ENCODE data around the gene EPHB1.
"Not testable (repeated sequence)": the region's sequence is repeated elsewhere in the genome, so short reads cannot be mapped to it uniquely, and the experiment has no call there.

The EPHB1 gene

GRCh38 chr3:134970895-134971294 lies 175.8 kb downstream of the EPHB1 start:
- no peak for DNase-seq

- DNase-seq = no peak
Measured at GRCh38 chr3:134971306-134971705, 176.2 kb downstream of the EPHB1 start.

- not testable (repeated sequence) for DNase-seq
Measured at GRCh38 chr3:134971907-134972306, 176.8 kb downstream of the EPHB1 start.

- no peak for DNase-seq
Measured at GRCh38 chr3:134972836-134973455, 177.9 kb downstream of the EPHB1 start.

- no peak for DNase-seq
Measured at GRCh38 chr3:134974624-134975023, 179.6 kb downstream of the EPHB1 start.

- DNase-seq = no peak
Measured at GRCh38 chr3:134976948-134977347, 181.9 kb downstream of the EPHB1 start.

- DNase-seq = no peak
Measured at GRCh38 chr3:134978658-134979057, 183.6 kb downstream of the EPHB1 start.

- no peak for DNase-seq
Measured at GRCh38 chr3:134985864-134986715, 191.0 kb downstream of the EPHB1 start.

GRCh38 chr3:134988666-134989065 lies 193.6 kb downstream of the EPHB1 start:
- DNase-seq = no peak

- no peak for DNase-seq
Measured at GRCh38 chr3:134991003-134991402, 195.9 kb downstream of the EPHB1 start.

GRCh38 chr3:134991472-134992010 lies 196.5 kb downstream of the EPHB1 start:
- DNase-seq = no peak

GRCh38 chr3:134992180-134992579 lies 197.1 kb downstream of the EPHB1 start:
- DNase-seq = no peak

- DNase-seq = no peak
Measured at GRCh38 chr3:134992586-134992985, 197.5 kb downstream of the EPHB1 start.

- DNase-seq = no peak
Measured at GRCh38 chr3:134993011-134993410, 198.0 kb downstream of the EPHB1 start.

- no peak for DNase-seq
Measured at GRCh38 chr3:134998158-134998557, 203.1 kb downstream of the EPHB1 start.

- DNase-seq = no peak
Measured at GRCh38 chr3:134998855-134999254, 203.8 kb downstream of the EPHB1 start.

GRCh38 chr3:135000465-135000864 lies 205.4 kb downstream of the EPHB1 start:
- no peak for DNase-seq

GRCh38 chr3:135005616-135006015 lies 210.6 kb downstream of the EPHB1 start:
- not testable (repeated sequence) for DNase-seq

- no peak for DNase-seq
Measured at GRCh38 chr3:135007607-135008006, 212.5 kb downstream of the EPHB1 start.

GRCh38 chr3:135008326-135008725 lies 213.3 kb downstream of the EPHB1 start:
- no peak for DNase-seq

- DNase-seq = no peak
Measured at GRCh38 chr3:135009014-135009413, 214.0 kb downstream of the EPHB1 start.

GRCh38 chr3:135012101-135012500 lies 217.0 kb downstream of the EPHB1 start:
- no peak for DNase-seq

- DNase-seq = no peak
Measured at GRCh38 chr3:135013206-135013605, 218.1 kb downstream of the EPHB1 start.

GRCh38 chr3:135014566-135014965 lies 219.5 kb downstream of the EPHB1 start:
- no peak for DNase-seq

All from stimulated activated CD4-positive, alpha-beta T cell treated with anti-CD3 and anti-CD28 coated beads, Interleukin-1b, Interleukin-23, amount 100 ng/mL, for 48 hours (primary cell).